Neural progenitor cell (in vitro differentiated cells): ENCODE measurements around the gene STAG3.
"Not testable (repeated sequence)": the region's sequence is repeated elsewhere in the genome, so short reads cannot be mapped to it uniquely, and the experiment has no call there.

Experiments used
- CTCF ChIP-seq: fragments of 200-600 bp; sonication (generic); IDR thresholded peaks from 2 replicates; pipeline ENCODE4 v1.5.1; 2017; ENCODE audit warnings: antibody characterized with exemption, mild to moderate bottlenecking
- EZH2 ChIP-seq: fragments of 200-600 bp; sonication (generic); IDR thresholded peaks from 2 replicates; pipeline ENCODE4 v1.6.1; 2017; ENCODE audit warnings: antibody characterized with exemption, mild to moderate bottlenecking, moderate library complexity
- EZH2phosphoT487 ChIP-seq: fragments of 200-600 bp; sonication (generic); IDR thresholded peaks from 2 replicates; pipeline ENCODE4 v1.6.1; 2017; ENCODE audit warnings: antibody characterized with exemption

DNA sequence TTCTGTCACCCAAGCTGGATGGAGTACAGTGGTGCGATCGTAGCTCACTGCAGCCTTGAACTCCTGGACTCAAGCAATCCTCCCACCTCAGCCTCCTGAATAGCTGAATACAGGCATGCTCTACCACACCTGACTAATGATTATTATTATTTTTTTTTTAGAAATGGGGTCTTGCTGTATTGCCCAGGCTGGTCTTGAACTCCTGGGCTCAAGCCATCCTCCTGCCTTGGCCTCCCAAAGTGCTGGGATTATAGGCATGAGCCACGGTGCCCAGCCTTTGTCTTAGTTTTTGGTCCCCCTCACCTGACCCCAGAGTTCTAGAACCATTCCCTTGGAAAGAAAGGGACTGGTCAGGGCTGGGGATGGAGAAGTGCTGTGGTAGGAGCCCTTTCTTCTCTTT, 2.4 kb downstream of the STAG3 start:
- TF ChIP-seq EZH2phosphoT487, CTCF, EZH2: not testable (repeated sequence)
